AG04450 (cell line): ENCODE data around the gene JMJD4. TPM values are rescaled to one million over a fixed set of nuclear protein-coding genes. Genes with fewer than 3 reads are reported as not detected.

ENCODE experiments used
- CTCF ChIA-PET: fragments of 300-600, 350-600 bp; formaldehyde crosslinking; extraction: SDS; loops from one replicate; lab custom pipeline; 2022; ENCODE audit warnings: antibody characterized with exemption, inconsistent platforms; lab: Charles Lee
- POLR2A ChIA-PET: fragments of 350-600 bp; formaldehyde crosslinking; extraction: SDS; loops from one replicate; lab custom pipeline; 2021; ENCODE audit warnings: antibody characterized with exemption, inconsistent platforms; lab: Yijun Ruan, JAX
- DNase-seq: peaks from one replicate; pipeline ENCODE4 v3.0.0-alpha.2; 2011; ENCODE audit warnings: low read depth, low spot score
- H3K27ac ChIP-seq: one replicate; pipeline ENCODE4 v1.5.1; 2012; ENCODE audit warnings: low read depth, low read length, control low read depth
- H3K27me3 ChIP-seq: one replicate; pipeline ENCODE4 v1.6.0; 2012; ENCODE audit warnings: low read length; ENCODE audit not compliant: control insufficient read depth, insufficient read depth
- H3K4me3 ChIP-seq: 2 replicates; pipeline ENCODE4 v1.5.1; 2011; ENCODE audit warnings: mild to moderate bottlenecking, low read depth, low read length, control low read depth
- H3K9me3 ChIP-seq: 2 replicates; pipeline ENCODE4 v1.5.1; 2012; ENCODE audit warnings: low read length; ENCODE audit not compliant: control insufficient read depth, insufficient read depth
- CTCF ChIP-seq: IDR thresholded peaks from 2 replicates; pipeline ENCODE4 v1.5.1; 2011; ENCODE audit warnings: low read depth, low read length, control low read depth, inconsistent platforms
- polyA plus RNA-seq: library from polyadenylated mRNA; depleted of rRNA; stranded (reverse); fragments of >200 nt; gene quantifications from 2 replicates; pipeline ENCODE4 v1.2.3, GENCODE V29; 2011

Gene JMJD4
- polyA plus RNA-seq, 1 experiment: 13.4 TPM

- no peak for TF ChIP-seq CTCF
- ChIA-PET POLR2A (no interaction called here), CTCF (no interaction called here)
- Histone ChIP-seq H3K4me3 (no peak overlapping the region), H3K27me3 (no peaks in the 10 kb centered on the region), H3K27ac (no peak overlapping the region), H3K9me3 (no peaks in the 10 kb centered on the region; the same call in none of the 2 replicates)
- DNase-seq: no peak
These were observed 19.9 kb upstream of the JMJD4 start for GRCh38 chr1:227754958-227755357.

GRCh38 chr1:227753999-227754711 is 19.1 kb upstream of the JMJD4 start:
- ChIA-PET CTCF (no interaction called here), POLR2A (no interaction called here)
- peak overlapping the region; percentile 21 for H3K27ac ChIP-seq
- no peak for TF ChIP-seq CTCF
- DNase-seq: no peak
- no peaks in the 10 kb centered on the region for H3K27me3 ChIP-seq
- H3K9me3 ChIP-seq: no peaks in the 10 kb centered on the region; the same call in 1 of the 2 replicates
- no peak overlapping the region for H3K4me3 ChIP-seq

- ChIA-PET POLR2A (interaction anchor here (0.9 kb wide), 1 partner anchor 10 kb away, joined by 3 read pairs; no protein-coding TSS in a partner anchor), CTCF (no interaction called here)
- no peak for DNase-seq
- Histone ChIP-seq H3K27ac (no peak overlapping the region), H3K9me3 (no peaks in the 10 kb centered on the region; the same call in 1 of the 2 replicates), H3K4me3 (no peak overlapping the region), H3K27me3 (no peaks in the 10 kb centered on the region)
- TF ChIP-seq CTCF: no peak
These were observed 15.0 kb upstream of the JMJD4 start for GRCh38 chr1:227749916-227750710.

- no peak for TF ChIP-seq CTCF
- ChIA-PET POLR2A (no interaction called here), CTCF (no interaction called here)
- H3K27me3 ChIP-seq: no peaks in the 10 kb centered on the region
- no peak overlapping the region for H3K4me3 ChIP-seq
- no peak overlapping the region for H3K27ac ChIP-seq
- no peaks in the 10 kb centered on the region; the same call in 1 of the 2 replicates for H3K9me3 ChIP-seq
- no peak for DNase-seq
These were observed 14.1 kb upstream of the JMJD4 start for GRCh38 chr1:227749225-227749624.
